ENCODE measurements around the gene ZNF175.

DNA sequence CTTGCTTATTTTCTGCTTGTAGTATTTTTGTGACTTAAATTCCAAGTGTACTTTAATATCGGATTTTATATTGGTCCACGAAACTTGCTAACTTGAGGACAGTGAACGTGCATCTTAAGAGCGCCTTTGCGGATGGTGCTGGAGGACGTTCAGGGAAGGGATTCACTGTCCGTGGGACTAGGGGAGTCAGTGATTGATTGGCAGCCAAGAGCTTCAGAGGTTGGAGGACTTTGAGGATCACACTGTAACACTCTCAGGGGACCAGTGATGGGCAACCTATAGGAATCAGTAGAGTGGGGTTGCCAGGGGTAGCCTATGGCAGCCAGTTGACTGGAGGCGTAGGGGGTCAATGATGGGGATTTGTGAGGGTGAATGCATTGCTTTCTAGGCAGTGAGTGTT is 516 bp downstream of the ZNF175 start:
- TF ChIP-seq POLR2AphosphoS5 (IDR thresholded peaks at IDR 0.05) (no peak), EP300 (IDR thresholded peaks at IDR 0.05) (no peak), POLR2A (IDR thresholded peaks at IDR 0.05; ENCODE audit: low read depth) (no peak)
- TF ChIP-seq, protein P1, sequence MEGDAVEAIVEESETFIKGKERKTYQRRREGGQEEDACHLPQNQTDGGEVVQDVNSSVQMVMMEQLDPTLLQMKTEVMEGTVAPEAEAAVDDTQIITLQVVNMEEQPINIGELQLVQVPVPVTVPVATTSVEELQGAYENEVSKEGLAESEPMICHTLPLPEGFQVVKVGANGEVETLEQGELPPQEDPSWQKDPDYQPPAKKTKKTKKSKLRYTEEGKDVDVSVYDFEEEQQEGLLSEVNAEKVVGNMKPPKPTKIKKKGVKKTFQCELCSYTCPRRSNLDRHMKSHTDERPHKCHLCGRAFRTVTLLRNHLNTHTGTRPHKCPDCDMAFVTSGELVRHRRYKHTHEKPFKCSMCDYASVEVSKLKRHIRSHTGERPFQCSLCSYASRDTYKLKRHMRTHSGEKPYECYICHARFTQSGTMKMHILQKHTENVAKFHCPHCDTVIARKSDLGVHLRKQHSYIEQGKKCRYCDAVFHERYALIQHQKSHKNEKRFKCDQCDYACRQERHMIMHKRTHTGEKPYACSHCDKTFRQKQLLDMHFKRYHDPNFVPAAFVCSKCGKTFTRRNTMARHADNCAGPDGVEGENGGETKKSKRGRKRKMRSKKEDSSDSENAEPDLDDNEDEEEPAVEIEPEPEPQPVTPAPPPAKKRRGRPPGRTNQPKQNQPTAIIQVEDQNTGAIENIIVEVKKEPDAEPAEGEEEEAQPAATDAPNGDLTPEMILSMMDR (IDR thresholded peaks at IDR 0.05), result no peak
